K562 (cell line): Measurements from ENCODE around the gene FAM78B. TPM values are rescaled to one million over a fixed set of nuclear protein-coding genes. Genes with fewer than 3 reads are reported as not detected.

ENCODE experiments used
- ATAC-seq: fragments of 200-7000 bp; cut with Tn5 transposase; 3 replicates; pipeline ENCODE4 v1.9.1; 2020; ENCODE audit warnings: moderate library complexity
- BruUV-seq: library from RNA; stranded (reverse); fragments of 400-500 nt; replicated peaks from 2 replicates; lab custom pipeline; 2021; lab: Mats Ljungman, UMichigan
- CTCF ChIA-PET: fragments of 300-600 bp; formaldehyde crosslinking; extraction: SDS; loops from one replicate; lab custom pipeline; 2021; ENCODE audit warnings: low intra/inter-chr PET ratio; lab: Yijun Ruan, JAX
- POLR2A ChIA-PET: fragments of 300-600, 350-650 bp; sonication (Branson Sonifier 250); formaldehyde crosslinking; extraction: SDS; loops from one replicate; lab custom pipeline; 2021; ENCODE audit warnings: antibody characterized with exemption, inconsistent platforms; lab: Yijun Ruan, JAX
- DNase-seq, 4 experiments: peaks; one replicate each; pipeline versions ENCODE4 v3.0.0 to v3.0.0-alpha.2; 2011 to 2018; ENCODE audit warnings: low spot score in 3 of 4, mixed read lengths in 3 of 4; ENCODE audit errors: extremely low read depth in 1 of 4
- FAIRE-seq: peaks from 2 replicates; lab custom pipeline; 2011; peaks lifted over from hg19 to GRCh38; lab: Jason Lieb, UNC
- H2AFZ ChIP-seq: 2 replicates; pipeline ENCODE4 v1.6.0; 2011; ENCODE audit warnings: low read depth, low read length, control low read depth, inconsistent platforms
- H3K27ac ChIP-seq: fragments of 200-600 bp; 3 replicates; pipeline ENCODE4 v1.8.0; 2011; ENCODE audit warnings: low read depth, mild to moderate bottlenecking, control low read depth, inconsistent platforms, low read length, moderate library complexity, mixed read lengths; ENCODE audit errors: extremely low read depth
- H3K27me3 ChIP-seq, 2 experiments: fragments of 300-600 bp in 1 of 2; 2 replicates in 1 of 2; 3 replicates in 1 of 2; pipeline versions ENCODE4 v1.6.0 to v1.8.0; 2011; ENCODE audit warnings: inconsistent platforms in 2 of 2, low read length in 2 of 2, mild to moderate bottlenecking in 1 of 2, mixed read lengths in 1 of 2, moderate library complexity in 1 of 2; ENCODE audit not compliant: control insufficient read depth in 2 of 2, insufficient read depth in 2 of 2
- H3K36me3 ChIP-seq: fragments of 300-600 bp; 3 replicates; pipeline ENCODE4 v1.8.0; 2011; ENCODE audit warnings: mild to moderate bottlenecking, low read length, inconsistent platforms; ENCODE audit not compliant: control insufficient read depth, insufficient read depth
- H3K4me1 ChIP-seq, 2 experiments: fragments of 200-600 bp in 1 of 2; replicated peaks in 1 of 2; 2 replicates in 1 of 2; 3 replicates in 1 of 2; pipeline versions ENCODE4 v1.5.1 to v1.8.0; 2011; ENCODE audit warnings: inconsistent platforms in 2 of 2, low read length in 2 of 2, mild to moderate bottlenecking in 1 of 2, mixed read lengths in 1 of 2, moderate library complexity in 1 of 2; ENCODE audit not compliant: control insufficient read depth in 2 of 2, insufficient read depth in 2 of 2
- H3K4me2 ChIP-seq: 2 replicates; pipeline ENCODE4 v1.6.1; 2011; ENCODE audit warnings: low read length, control low read depth, inconsistent platforms, mixed read lengths; ENCODE audit not compliant: insufficient read depth
- H3K4me3 ChIP-seq: fragments of 200-600 bp; sonication (generic), shearing (Covaris generic); 2 replicates; pipeline ENCODE4 v1.5.1; 2016; ENCODE audit warnings: control low read depth, inconsistent platforms
- H3K79me2 ChIP-seq: fragments of 200-600 bp; 3 replicates; pipeline ENCODE4 v1.8.0; 2011; ENCODE audit warnings: low read length, inconsistent platforms; ENCODE audit not compliant: control insufficient read depth, insufficient read depth
- H3K9ac ChIP-seq, 2 experiments: 2 replicates each; pipeline versions ENCODE4 v1.6.0 to v1.6.1; 2011; ENCODE audit warnings: low read depth in 2 of 2, low read length in 2 of 2, control low read depth in 1 of 2, inconsistent platforms in 1 of 2, mild to moderate bottlenecking in 1 of 2, mixed read lengths in 1 of 2; ENCODE audit not compliant: insufficient read depth in 1 of 2
- H3K9me1 ChIP-seq: one replicate; pipeline ENCODE4 v1.6.0; 2011; ENCODE audit warnings: inconsistent platforms, mild to moderate bottlenecking, low read length, moderate library complexity; ENCODE audit not compliant: control insufficient read depth, insufficient read depth
- H3K9me3 ChIP-seq: replicated peaks from 2 replicates; pipeline ENCODE4 v1.5.1; 2011; ENCODE audit warnings: low read depth, low read length, inconsistent platforms; ENCODE audit not compliant: control insufficient read depth, insufficient read depth
- H4K20me1 ChIP-seq: replicated peaks from 2 replicates; pipeline ENCODE4 v1.6.1; 2011; ENCODE audit warnings: low read length, inconsistent platforms, mixed read lengths; ENCODE audit not compliant: control insufficient read depth, insufficient read depth
- CCNT2 ChIP-seq: IDR thresholded peaks from 2 replicates; pipeline ENCODE4 v1.6.1; 2011; ENCODE audit warnings: borderline replicate concordance, low read depth, mild to moderate bottlenecking, moderate library complexity, mixed read lengths, low read length; ENCODE audit not compliant: insufficient read length; ENCODE audit errors: extremely low read depth
- CHD1 ChIP-seq: fragments of 200-600 bp; sonication (generic); IDR thresholded peaks from one replicate; pipeline ENCODE4 v1.6.1; 2012; ENCODE audit warnings: mild to moderate bottlenecking, moderate library complexity, low read length, inconsistent platforms
- GATAD2B ChIP-seq: fragments of 450-650 bp; IDR thresholded peaks from 2 replicates; pipeline ENCODE4 v1.6.1; 2017; ENCODE audit warnings: mild to moderate bottlenecking, borderline replicate concordance
- HNRNPLL ChIP-seq: fragments of 200-400 bp; formaldehyde crosslinking; IDR thresholded peaks from 2 replicates; pipeline ENCODE4 v1.6.1; 2017; ENCODE audit warnings: low read length, low read depth, mild to moderate bottlenecking; ENCODE audit not compliant: poor library complexity, severe bottlenecking
- KAT2B ChIP-seq: IDR thresholded peaks from one replicate; pipeline ENCODE4 v1.6.1; 2012; ENCODE audit warnings: low read depth, mild to moderate bottlenecking, control low read depth, inconsistent platforms, low read length, moderate library complexity
- MECOM ChIP-seq: fragments of 250-450 bp; sonication (Bioruptor Pico); IDR thresholded peaks from 2 replicates; pipeline ENCODE4 v1.8.0; 2022; ENCODE audit warnings: inconsistent platforms
- NFXL1 ChIP-seq: fragments of 450-650 bp; formaldehyde crosslinking; IDR thresholded peaks from 2 replicates; pipeline ENCODE4 v1.4.0; 2021; ENCODE audit warnings: mild to moderate bottlenecking
- NUFIP1 ChIP-seq: fragments of 450-650 bp; IDR thresholded peaks from 2 replicates; pipeline ENCODE4 v1.6.1; 2018; ENCODE audit not compliant: partially characterized antibody
- POLR2B ChIP-seq: fragments of 450-650 bp; IDR thresholded peaks from 2 replicates; pipeline ENCODE4 v1.6.1; 2018; ENCODE audit warnings: low read depth; ENCODE audit not compliant: partially characterized antibody
- RFX1 ChIP-seq: fragments of 450-650 bp; IDR thresholded peaks from 2 replicates; pipeline ENCODE4 v1.6.1; 2016; ENCODE audit warnings: mild to moderate bottlenecking, moderate library complexity
- ZBTB1 ChIP-seq: sonication (generic); formaldehyde crosslinking; IDR thresholded peaks from 2 replicates; pipeline ENCODE4 v1.8.1; 2023; ENCODE audit warnings: missing genetic modification reagents, low read depth, mild to moderate bottlenecking, borderline replicate concordance
- ZNF274 ChIP-seq: IDR thresholded peaks from 2 replicates; pipeline ENCODE4 v1.6.1; 2011; ENCODE audit warnings: low read depth, mild to moderate bottlenecking, low read length, moderate library complexity, borderline replicate concordance
- ZNF436 ChIP-seq: fragments of 250-450, 450-650 bp; sonication (Bioruptor Pico); formaldehyde crosslinking; IDR thresholded peaks from 2 replicates; pipeline ENCODE4 v1.7.0; 2020; ENCODE audit warnings: mild to moderate bottlenecking
- ZNF445 ChIP-seq: fragments of 250-450 bp; sonication (Bioruptor Pico); IDR thresholded peaks from 2 replicates; pipeline ENCODE4 v1.4.0; 2020; ENCODE audit warnings: low read depth, mild to moderate bottlenecking, moderate library complexity
- WGBS: fragments of 100-300 bp; shearing (Covaris generic); methylation state at CpG from one replicate; pipeline ENCODE4 v1.1.6; 2016; ENCODE audit warnings: low coverage, mixed read lengths; ENCODE audit not compliant: insufficient coverage; ENCODE audit errors: missing lambda C conversion rate; 5-methylcytosine and 5-hydroxymethylcytosine counted together
- in situ Hi-C: fragments of 300-500 bp; cut with MboI; formaldehyde crosslinking; loops from 4 replicates; pipeline ENCODE4 v1.15.0; 2018; ENCODE audit warnings: inconsistent platforms, mixed read lengths
- intact Hi-C: fragments of 100-400 bp; cut with micrococcal nuclease; formaldehyde crosslinking; loops from 2 replicates; pipeline ENCODE4 v1.14.2; 2022
- polyA plus RNA-seq, 8 experiments: library from polyadenylated mRNA; depleted of rRNA in 4 of 8; stranded (reverse) in 5 of 8; unstranded in 3 of 8; fragments of >200 nt; fragmentation: Nextera tagmentation in 2 of 8; fragmentation: Illumina TruSeq in 1 of 8; extraction: Ambion mirVana in 2 of 8; extraction: Trizol in 1 of 8; gene quantifications; 2 replicates each; pipeline versions ENCODE4 v1.2.1 to v1.2.3, GENCODE V29; 2011 to 2014; ENCODE audit warnings: inconsistent platforms in 1 of 8, missing spikeins in 1 of 8
- total RNA-seq, 7 experiments: library from RNA; depleted of rRNA in 6 of 7; stranded (reverse); fragments of >200 nt in 6 of 7; fragmentation: Illumina TruSeq in 2 of 7; extraction: Trizol in 2 of 7; gene quantifications; 2 replicates each; pipeline versions ENCODE4 v1.2.1 to v1.2.3, GENCODE V29; 2011 to 2021; ENCODE audit warnings: low replicate concordance in 1 of 7

Gene FAM78B
- total and polyA plus RNA-seq, 9 of the 15 experiments (the other 6 are each of a cell fraction or from before 2014, with no cell fraction given): 0.04 to 0.43 (median 0.29) TPM; not detected in 1

DNA sequence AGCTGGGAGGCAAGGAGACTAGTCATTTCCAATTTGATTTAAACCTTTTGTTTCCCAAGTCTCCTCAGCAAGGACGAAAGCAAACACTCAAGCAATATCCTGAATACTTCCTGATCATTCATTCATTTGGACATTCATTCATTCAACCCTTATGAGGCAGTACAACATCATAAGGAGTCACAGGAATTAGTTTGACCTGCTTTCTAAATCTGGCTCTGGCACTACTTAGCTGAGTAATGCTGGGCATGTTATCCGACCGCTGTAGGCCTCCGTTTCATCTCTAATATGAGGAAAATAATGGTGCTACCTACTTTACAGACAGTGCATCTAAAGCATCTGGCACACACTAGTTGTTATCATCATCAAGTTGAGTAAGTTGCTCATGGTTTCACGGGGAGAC, 11.7 kb downstream of the FAM78B start (continued):
- TF ChIP-seq RFX1 (no peak), ZBTB1 (CRISPR knock-in tag) (no peak), NFXL1 (no peak), CHD1 (no peak), MECOM (CRISPR knock-in tag) (no peak), ZNF445 (CRISPR knock-in tag) (no peak), ZNF436 (CRISPR knock-in tag) (no peak), ZNF274 (no peak), HNRNPLL (no peak), NUFIP1 (no peak), KAT2B (no peak)

DNA sequence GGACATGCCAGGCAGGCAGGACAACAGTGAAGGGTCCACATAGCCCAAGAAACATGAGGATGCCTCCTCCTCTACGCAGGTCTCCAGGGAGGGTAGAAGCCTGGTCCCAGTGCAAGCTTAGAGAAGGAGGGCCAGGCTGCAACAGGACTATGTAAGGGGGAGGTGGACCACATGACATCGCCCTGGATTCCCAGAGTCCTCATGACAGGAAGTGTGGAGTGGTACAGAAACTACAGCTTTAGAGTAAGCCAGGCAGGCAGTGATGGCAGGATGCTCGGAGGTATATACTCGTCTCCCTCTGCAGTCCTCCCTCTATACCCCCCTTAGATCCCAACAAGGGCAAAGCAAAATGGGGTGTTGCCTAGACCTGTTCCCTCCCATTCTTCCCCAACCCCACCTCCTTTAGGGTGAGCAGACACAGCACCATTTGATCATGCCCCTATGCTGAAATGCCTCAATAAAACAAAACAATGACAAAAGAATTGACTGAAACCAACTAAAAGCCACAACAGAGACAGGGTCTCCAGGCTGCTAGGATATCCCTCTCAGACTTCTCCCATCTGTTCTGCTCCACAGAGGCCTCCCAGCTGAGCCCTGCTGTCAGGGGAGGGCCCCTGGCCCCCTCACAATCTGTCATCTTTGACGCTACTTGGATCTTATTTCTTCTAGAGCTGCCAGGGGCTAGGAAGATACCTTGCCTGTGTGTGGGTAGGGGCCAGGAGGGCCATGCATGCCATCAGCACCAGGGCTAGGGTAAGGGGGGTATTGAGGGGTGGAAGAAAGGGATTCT, 13.1 kb downstream of the FAM78B start:
- H3K36me3 ChIP-seq: no peaks in the 10 kb centered on the region
- H3K27ac ChIP-seq: no peak overlapping the region
- H3K79me2 ChIP-seq: no peaks in the 10 kb centered on the region
- no peak overlapping the region for H3K4me3 ChIP-seq
- H3K9me3 ChIP-seq: no peaks in the 10 kb centered on the region
- FAIRE-seq: no peak
- H3K27me3 ChIP-seq: peaks cover 2 to 13% of the 10 kb centered on the region in 2 experiments; a peak in 3 of 5 replicates
- no peak overlapping the region for H3K9ac ChIP-seq
- no peak for DNase-seq
- no peaks in the 10 kb centered on the region for H3K4me1 ChIP-seq
- in situ Hi-C loops: no loop called here
- POLR2A ChIA-PET: no interaction called here
- H3K9me1 ChIP-seq: peaks cover 3% of the 10 kb centered on the region
- ATAC-seq: no peak
- TF ChIP-seq POLR2B (no peak), CCNT2 (no peak), GATAD2B (no peak)
- TF ChIP-seq, all 486 proteins: peak for 0
- no peak overlapping the region for H2AFZ ChIP-seq
- H4K20me1 ChIP-seq: peaks cover 3% of the 10 kb centered on the region; the same call in 1 of the 2 replicates
- H3K4me2 ChIP-seq: no peak overlapping the region
- BruUV-seq: no TSS peak
- CTCF ChIA-PET: no interaction called here
- intact Hi-C loops: no loop called here
- WGBS: 0% methylated on average over 5 of the region's 5 CpGs
